K562 (cell line): Measurements from ENCODE around the gene IGSF8. TPM values are rescaled to one million over a fixed set of nuclear protein-coding genes. Genes with fewer than 3 reads are reported as not detected.

Source experiments
- BCL6 ChIP-seq: fragments of 250-450 bp; sonication (Bioruptor Pico); IDR thresholded peaks from 2 replicates; pipeline ENCODE4 v1.4.0; 2020
- BCOR ChIP-seq: fragments of 450-650 bp; IDR thresholded peaks from 2 replicates; pipeline ENCODE4 v1.6.1; 2016
- DPF2 ChIP-seq: fragments of 450-650 bp; IDR thresholded peaks from 2 replicates; pipeline ENCODE4 v1.6.1; 2016
- GTF2A2 ChIP-seq: IDR thresholded peaks from 2 replicates; pipeline ENCODE4 v1.6.1; 2016; ENCODE audit warnings: mild to moderate bottlenecking, missing genetic modification characterization, missing compliant biosample characterization
- NBN ChIP-seq: fragments of 450-650 bp; IDR thresholded peaks from 2 replicates; pipeline ENCODE4 v1.6.1; 2016; ENCODE audit warnings: low read depth, mild to moderate bottlenecking
- RAD21 ChIP-seq, 2 experiments: fragments of 250-450 bp in 1 of 2; fragments of 450-650 bp in 1 of 2; sonication (Bioruptor Pico) in 1 of 2; formaldehyde crosslinking in 1 of 2; IDR thresholded peaks in 1 of 2; conservative IDR thresholded peaks in 1 of 2; 2 replicates each; pipeline versions ENCODE4 v1.4.0 to v1.8.0; 2020 to 2022; ENCODE audit warnings: mild to moderate bottlenecking in 2 of 2, moderate library complexity in 1 of 2
- SMAD4 ChIP-seq: fragments of 250-450 bp; sonication (Bioruptor Pico); conservative IDR thresholded peaks from 2 replicates; pipeline ENCODE4 v1.8.0; 2021; ENCODE audit warnings: inconsistent platforms, mild to moderate bottlenecking, moderate library complexity
- TAF1 ChIP-seq: IDR thresholded peaks from 2 replicates; pipeline ENCODE4 v1.6.1; 2011; ENCODE audit warnings: mild to moderate bottlenecking, low read length, moderate library complexity; ENCODE audit not compliant: insufficient read depth, control insufficient read depth, severe bottlenecking; ENCODE audit errors: extremely low read depth
- TEAD4 ChIP-seq, 2 experiments: sonication (generic) in 1 of 2; formaldehyde crosslinking in 1 of 2; IDR thresholded peaks; 2 replicates each; pipeline versions ENCODE4 v1.6.1 to v1.8.0; 2012 to 2022; ENCODE audit warnings: borderline replicate concordance in 1 of 2, inconsistent platforms in 1 of 2, low read length in 1 of 2, mild to moderate bottlenecking in 1 of 2, missing genetic modification reagents in 1 of 2
- TRIM24 ChIP-seq, 2 experiments: fragments of 450-650 bp; IDR thresholded peaks; 2 replicates each; pipeline ENCODE4 v1.6.1; 2016
- ZC3H11A ChIP-seq: IDR thresholded peaks from 2 replicates; pipeline ENCODE4 v1.6.1; 2012; ENCODE audit warnings: low read depth, low read length, improper control_type of control experiment
- ZSCAN32 ChIP-seq: fragments of 450-650 bp; formaldehyde crosslinking; IDR thresholded peaks from 2 replicates; pipeline ENCODE4 v1.4.0; 2020; ENCODE audit warnings: mild to moderate bottlenecking, moderate library complexity
- polyA plus RNA-seq, 8 experiments: library from polyadenylated mRNA; depleted of rRNA in 4 of 8; stranded (reverse) in 5 of 8; unstranded in 3 of 8; fragments of >200 nt; fragmentation: Nextera tagmentation in 2 of 8; fragmentation: Illumina TruSeq in 1 of 8; extraction: Ambion mirVana in 2 of 8; extraction: Trizol in 1 of 8; gene quantifications; 2 replicates each; pipeline versions ENCODE4 v1.2.1 to v1.2.3, GENCODE V29; 2011 to 2014; ENCODE audit warnings: inconsistent platforms in 1 of 8, missing spikeins in 1 of 8
- total RNA-seq, 7 experiments: library from RNA; depleted of rRNA in 6 of 7; stranded (reverse); fragments of >200 nt in 6 of 7; fragmentation: Illumina TruSeq in 2 of 7; extraction: Trizol in 2 of 7; gene quantifications; 2 replicates each; pipeline versions ENCODE4 v1.2.1 to v1.2.3, GENCODE V29; 2011 to 2021; ENCODE audit warnings: low replicate concordance in 1 of 7
- TF ChIP-seq, protein P1 (sequence below), 2 experiments: fragments of 450-650 bp; conservative IDR thresholded peaks; 2 replicates each; pipeline ENCODE4 v1.6.1; 2017; ENCODE audit warnings: mild to moderate bottlenecking in 2 of 2, moderate library complexity in 2 of 2
- TF ChIP-seq, protein P2 (sequence below), 3 experiments: IDR thresholded peaks in 2 of 3; conservative IDR thresholded peaks in 1 of 3; 2 replicates each; pipeline ENCODE4 v1.5.1; 2011 to 2012; ENCODE audit warnings: low read length in 3 of 3, mild to moderate bottlenecking in 3 of 3, control low read depth in 2 of 3, improper control_type of control experiment in 1 of 3, inconsistent platforms in 1 of 3, low read depth in 1 of 3, mixed read lengths in 1 of 3, moderate library complexity in 1 of 3; ENCODE audit not compliant: insufficient read depth in 2 of 3
- TF ChIP-seq, protein P3 (sequence below): fragments of 450-650 bp; formaldehyde crosslinking; IDR thresholded peaks from 2 replicates; pipeline ENCODE4 v1.4.0; 2022; ENCODE audit warnings: mild to moderate bottlenecking, moderate library complexity
- TF ChIP-seq, protein P4 (sequence below): fragments of 450-650 bp; IDR thresholded peaks from 2 replicates; pipeline ENCODE4 v1.6.1; 2017; ENCODE audit warnings: mild to moderate bottlenecking, moderate library complexity
- TF ChIP-seq, protein P5 (sequence below): fragments of 450-650 bp; IDR thresholded peaks from 2 replicates; pipeline ENCODE4 v1.6.1; 2017; ENCODE audit warnings: antibody characterized with exemption
- TF ChIP-seq, protein P6 (sequence below): fragments of 450-650 bp; IDR thresholded peaks from 2 replicates; pipeline ENCODE4 v1.6.1; 2016; ENCODE audit warnings: missing biosample characterization, missing genetic modification characterization

IGSF8 gene
- total and polyA plus RNA-seq, 9 of the 15 experiments (the other 6 are each of a cell fraction or from before 2014, with no cell fraction given), result 0.32 to 11.7 (median 3.2) TPM

DNA sequence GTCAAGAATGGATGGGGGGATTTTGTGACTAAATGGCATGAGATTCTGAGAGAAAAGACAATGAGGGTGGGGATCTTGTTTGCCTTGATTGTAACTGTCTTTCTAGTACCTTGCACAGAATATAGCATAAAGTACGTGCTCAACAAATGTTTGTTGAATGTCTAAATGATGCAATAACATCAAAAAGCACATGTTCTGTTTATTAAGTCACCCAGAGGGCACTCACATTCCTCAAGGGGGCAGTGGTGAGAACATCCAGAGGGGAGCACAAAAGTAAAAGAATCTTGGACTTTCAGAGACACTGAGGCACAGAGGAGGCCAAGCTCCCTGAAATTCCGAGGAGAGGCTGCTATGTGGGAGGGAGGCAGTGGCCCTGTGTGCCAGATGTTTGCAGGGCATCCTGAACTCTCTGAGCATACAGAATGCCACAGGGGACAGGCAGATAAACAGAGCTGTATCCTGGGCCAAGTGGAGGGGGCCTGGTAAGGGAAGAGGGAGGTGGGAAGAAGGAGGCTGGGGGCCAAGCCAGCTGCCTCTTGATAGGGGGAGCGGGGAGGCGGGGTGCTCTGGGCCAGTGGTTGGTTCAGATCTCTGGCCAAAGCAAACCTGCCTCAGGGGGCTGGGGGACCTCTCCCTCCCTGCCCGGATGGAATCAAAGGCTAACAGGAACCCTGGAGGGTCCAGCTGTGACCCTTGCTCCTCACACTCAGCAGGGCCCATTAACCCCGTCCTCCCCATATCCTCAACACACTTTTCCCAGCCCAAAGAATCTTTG, 10.7 kb upstream of the IGSF8 start (continued):
- TF ChIP-seq RAD21 (CRISPR knock-in tag; conservative IDR thresholded peaks at IDR 0.05 in 1 of 2, IDR thresholded peaks at IDR 0.05 in 1 of 2) (peak in 1 of 2 experiments; percentile 21; a peak in 2 of 4 replicates), TEAD4 (IDR thresholded peaks at IDR 0.05; ENCODE audit: low read length) (peak; percentile 77), TEAD4 (CRISPR knock-in tag; IDR thresholded peaks at IDR 0.05; ENCODE audit: borderline replicate concordance) (peak; percentile 80; the same call in 1 of the 2 replicates), TRIM24 (IDR thresholded peaks at IDR 0.05) (peak; percentile 84 to 85), TAF1 (no peak), GTF2A2 (tag) (no peak), ZSCAN32 (CRISPR knock-in tag) (peak; percentile 86), SMAD4 (CRISPR knock-in tag) (peak; percentile 53), DPF2 (peak; percentile 36; the same call in 1 of the 2 replicates), BCOR (peak; percentile 51; the same call in 1 of the 2 replicates), BCL6 (no peak), ZC3H11A (no peak), NBN (0 out of 2 replicates have a peak, but pooled peaks have one; percentile 29)
- TF ChIP-seq, protein P1, sequence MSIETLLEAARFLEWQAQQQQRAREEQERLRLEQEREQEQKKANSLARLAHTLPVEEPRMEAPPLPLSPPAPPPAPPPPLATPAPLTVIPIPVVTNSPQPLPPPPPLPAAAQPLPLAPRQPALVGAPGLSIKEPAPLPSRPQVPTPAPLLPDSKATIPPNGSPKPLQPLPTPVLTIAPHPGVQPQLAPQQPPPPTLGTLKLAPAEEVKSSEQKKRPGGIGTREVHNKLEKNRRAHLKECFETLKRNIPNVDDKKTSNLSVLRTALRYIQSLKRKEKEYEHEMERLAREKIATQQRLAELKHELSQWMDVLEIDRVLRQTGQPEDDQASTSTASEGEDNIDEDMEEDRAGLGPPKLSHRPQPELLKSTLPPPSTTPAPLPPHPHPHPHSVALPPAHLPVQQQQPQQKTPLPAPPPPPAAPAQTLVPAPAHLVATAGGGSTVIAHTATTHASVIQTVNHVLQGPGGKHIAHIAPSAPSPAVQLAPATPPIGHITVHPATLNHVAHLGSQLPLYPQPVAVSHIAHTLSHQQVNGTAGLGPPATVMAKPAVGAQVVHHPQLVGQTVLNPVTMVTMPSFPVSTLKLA (conservative IDR thresholded peaks at IDR 0.05), result 0 out of 4 replicates have a peak, but pooled peaks of 1 of the 2 experiments have one; percentile 21
- TF ChIP-seq, protein P2, sequence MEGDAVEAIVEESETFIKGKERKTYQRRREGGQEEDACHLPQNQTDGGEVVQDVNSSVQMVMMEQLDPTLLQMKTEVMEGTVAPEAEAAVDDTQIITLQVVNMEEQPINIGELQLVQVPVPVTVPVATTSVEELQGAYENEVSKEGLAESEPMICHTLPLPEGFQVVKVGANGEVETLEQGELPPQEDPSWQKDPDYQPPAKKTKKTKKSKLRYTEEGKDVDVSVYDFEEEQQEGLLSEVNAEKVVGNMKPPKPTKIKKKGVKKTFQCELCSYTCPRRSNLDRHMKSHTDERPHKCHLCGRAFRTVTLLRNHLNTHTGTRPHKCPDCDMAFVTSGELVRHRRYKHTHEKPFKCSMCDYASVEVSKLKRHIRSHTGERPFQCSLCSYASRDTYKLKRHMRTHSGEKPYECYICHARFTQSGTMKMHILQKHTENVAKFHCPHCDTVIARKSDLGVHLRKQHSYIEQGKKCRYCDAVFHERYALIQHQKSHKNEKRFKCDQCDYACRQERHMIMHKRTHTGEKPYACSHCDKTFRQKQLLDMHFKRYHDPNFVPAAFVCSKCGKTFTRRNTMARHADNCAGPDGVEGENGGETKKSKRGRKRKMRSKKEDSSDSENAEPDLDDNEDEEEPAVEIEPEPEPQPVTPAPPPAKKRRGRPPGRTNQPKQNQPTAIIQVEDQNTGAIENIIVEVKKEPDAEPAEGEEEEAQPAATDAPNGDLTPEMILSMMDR (IDR thresholded peaks at IDR 0.05 in 2 of 3, conservative IDR thresholded peaks at IDR 0.05 in 1 of 3; ENCODE audit: insufficient read depth in 2 of 3, low read depth in 1 of 3, low read length in 3 of 3), result peak; percentile 47 to 67 (median 59); a peak in 5 of 6 replicates
- TF ChIP-seq, protein P3, sequence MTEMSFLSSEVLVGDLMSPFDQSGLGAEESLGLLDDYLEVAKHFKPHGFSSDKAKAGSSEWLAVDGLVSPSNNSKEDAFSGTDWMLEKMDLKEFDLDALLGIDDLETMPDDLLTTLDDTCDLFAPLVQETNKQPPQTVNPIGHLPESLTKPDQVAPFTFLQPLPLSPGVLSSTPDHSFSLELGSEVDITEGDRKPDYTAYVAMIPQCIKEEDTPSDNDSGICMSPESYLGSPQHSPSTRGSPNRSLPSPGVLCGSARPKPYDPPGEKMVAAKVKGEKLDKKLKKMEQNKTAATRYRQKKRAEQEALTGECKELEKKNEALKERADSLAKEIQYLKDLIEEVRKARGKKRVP (CRISPR knock-in tag), result peak; percentile 93
- TF ChIP-seq, protein P4, sequence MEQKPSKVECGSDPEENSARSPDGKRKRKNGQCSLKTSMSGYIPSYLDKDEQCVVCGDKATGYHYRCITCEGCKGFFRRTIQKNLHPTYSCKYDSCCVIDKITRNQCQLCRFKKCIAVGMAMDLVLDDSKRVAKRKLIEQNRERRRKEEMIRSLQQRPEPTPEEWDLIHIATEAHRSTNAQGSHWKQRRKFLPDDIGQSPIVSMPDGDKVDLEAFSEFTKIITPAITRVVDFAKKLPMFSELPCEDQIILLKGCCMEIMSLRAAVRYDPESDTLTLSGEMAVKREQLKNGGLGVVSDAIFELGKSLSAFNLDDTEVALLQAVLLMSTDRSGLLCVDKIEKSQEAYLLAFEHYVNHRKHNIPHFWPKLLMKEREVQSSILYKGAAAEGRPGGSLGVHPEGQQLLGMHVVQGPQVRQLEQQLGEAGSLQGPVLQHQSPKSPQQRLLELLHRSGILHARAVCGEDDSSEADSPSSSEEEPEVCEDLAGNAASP, result no peak
- TF ChIP-seq, protein P5, sequence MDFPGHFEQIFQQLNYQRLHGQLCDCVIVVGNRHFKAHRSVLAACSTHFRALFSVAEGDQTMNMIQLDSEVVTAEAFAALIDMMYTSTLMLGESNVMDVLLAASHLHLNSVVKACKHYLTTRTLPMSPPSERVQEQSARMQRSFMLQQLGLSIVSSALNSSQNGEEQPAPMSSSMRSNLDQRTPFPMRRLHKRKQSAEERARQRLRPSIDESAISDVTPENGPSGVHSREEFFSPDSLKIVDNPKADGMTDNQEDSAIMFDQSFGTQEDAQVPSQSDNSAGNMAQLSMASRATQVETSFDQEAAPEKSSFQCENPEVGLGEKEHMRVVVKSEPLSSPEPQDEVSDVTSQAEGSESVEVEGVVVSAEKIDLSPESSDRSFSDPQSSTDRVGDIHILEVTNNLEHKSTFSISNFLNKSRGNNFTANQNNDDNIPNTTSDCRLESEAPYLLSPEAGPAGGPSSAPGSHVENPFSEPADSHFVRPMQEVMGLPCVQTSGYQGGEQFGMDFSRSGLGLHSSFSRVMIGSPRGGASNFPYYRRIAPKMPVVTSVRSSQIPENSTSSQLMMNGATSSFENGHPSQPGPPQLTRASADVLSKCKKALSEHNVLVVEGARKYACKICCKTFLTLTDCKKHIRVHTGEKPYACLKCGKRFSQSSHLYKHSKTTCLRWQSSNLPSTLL, result no peak
- TF ChIP-seq, protein P6, sequence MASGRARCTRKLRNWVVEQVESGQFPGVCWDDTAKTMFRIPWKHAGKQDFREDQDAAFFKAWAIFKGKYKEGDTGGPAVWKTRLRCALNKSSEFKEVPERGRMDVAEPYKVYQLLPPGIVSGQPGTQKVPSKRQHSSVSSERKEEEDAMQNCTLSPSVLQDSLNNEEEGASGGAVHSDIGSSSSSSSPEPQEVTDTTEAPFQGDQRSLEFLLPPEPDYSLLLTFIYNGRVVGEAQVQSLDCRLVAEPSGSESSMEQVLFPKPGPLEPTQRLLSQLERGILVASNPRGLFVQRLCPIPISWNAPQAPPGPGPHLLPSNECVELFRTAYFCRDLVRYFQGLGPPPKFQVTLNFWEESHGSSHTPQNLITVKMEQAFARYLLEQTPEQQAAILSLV (tag), result peak; percentile 91
